Astrocyte of the cerebellum (primary cell): Measurements from ENCODE around the gene DCAF12.

Experiments
- DNase-seq: peaks from one replicate; pipeline ENCODE4 v3.0.0-alpha.2; 2011; ENCODE audit warnings: low read depth
- H3K4me3 ChIP-seq: 2 replicates; pipeline ENCODE4 v1.5.1; 2011; ENCODE audit warnings: mild to moderate bottlenecking, low read depth, low read length, moderate library complexity
- CTCF ChIP-seq: IDR thresholded peaks from 2 replicates; pipeline ENCODE4 v1.5.1; 2012; ENCODE audit warnings: low read length, low read depth, moderate library complexity, mild to moderate bottlenecking; ENCODE audit errors: missing control alignments
- in situ Hi-C: cut with HindIII; loops from 2 replicates; pipeline ENCODE4 v1.10.0; 2017; ENCODE audit warnings: low sequenced_read_pairs

Gene DCAF12

GRCh38 chr9:34087370-34087769 is 39.1 kb downstream of the DCAF12 start:
- no peak for DNase-seq
- in situ Hi-C loops, result no loop called here
- no peak overlapping the region for H3K4me3 ChIP-seq
- TF ChIP-seq CTCF, result no peak

- no peak for DNase-seq
- in situ Hi-C loops, result no loop called here
- no peak overlapping the region for H3K4me3 ChIP-seq
- TF ChIP-seq CTCF, result no peak
Observed at GRCh38 chr9:34086864-34087263, 39.6 kb downstream of the DCAF12 start.

GRCh38 chr9:34085581-34086500 is 40.7 kb downstream of the DCAF12 start:
- in situ Hi-C loops, result no loop called here
- TF ChIP-seq CTCF, result no peak
- DNase-seq, result no peak
- no peak overlapping the region for H3K4me3 ChIP-seq

- in situ Hi-C loops, result no loop called here
- TF ChIP-seq CTCF, result no peak
- no peak overlapping the region for H3K4me3 ChIP-seq
- no peak for DNase-seq
Observed at GRCh38 chr9:34084562-34084961, 41.9 kb downstream of the DCAF12 start.

GRCh38 chr9:34079181-34079580 is 47.3 kb downstream of the DCAF12 start:
- in situ Hi-C loops, result no loop called here
- DNase-seq, result no peak
- H3K4me3 ChIP-seq, result no peak overlapping the region
- no peak for TF ChIP-seq CTCF

- no peak overlapping the region for H3K4me3 ChIP-seq
- TF ChIP-seq CTCF, result no peak
- DNase-seq, result peak; percentile 81
- in situ Hi-C loops, result no loop called here
Observed at GRCh38 chr9:34072868-34073590, 53.5 kb downstream of the DCAF12 start.
